Fibroblast of villous mesenchyme (primary cell): Measurements from ENCODE around the gene MAP3K5. TPM values are rescaled to one million over a fixed set of nuclear protein-coding genes. Genes with fewer than 3 reads are reported as not detected.

Experiments used
- DNase-seq: peaks from one replicate; pipeline ENCODE4 v3.0.0-alpha.2; 2010; ENCODE audit warnings: low read depth
- H3K4me3 ChIP-seq: 2 replicates; pipeline ENCODE4 v1.5.1; 2011; ENCODE audit warnings: low read depth, mild to moderate bottlenecking, low read length
- CTCF ChIP-seq: IDR thresholded peaks from 2 replicates; pipeline ENCODE4 v1.5.1; 2012; ENCODE audit warnings: low read depth, mild to moderate bottlenecking, low read length; ENCODE audit not compliant: insufficient read depth
- total RNA-seq: library from RNA; depleted of rRNA; stranded (reverse); fragments of >200 nt; gene quantifications from 2 replicates; pipeline ENCODE4 v1.2.3, GENCODE V29; 2012

MAP3K5 gene
- total RNA-seq, 1 donor = 84.6 TPM

GRCh38 chr6:136757150-136757549, 35.1 kb downstream of the MAP3K5 start:
- DNase-seq = peak; percentile 64
- TF ChIP-seq CTCF = no peak
- H3K4me3 ChIP-seq = no peak overlapping the region

GRCh38 chr6:136754820-136755219, 37.5 kb downstream of the MAP3K5 start:
- DNase-seq = no peak
- no peak overlapping the region for H3K4me3 ChIP-seq
- TF ChIP-seq CTCF = no peak

GRCh38 chr6:136753624-136754023, 38.7 kb downstream of the MAP3K5 start:
- H3K4me3 ChIP-seq = no peak overlapping the region
- DNase-seq = no peak
- TF ChIP-seq CTCF = no peak

DNA sequence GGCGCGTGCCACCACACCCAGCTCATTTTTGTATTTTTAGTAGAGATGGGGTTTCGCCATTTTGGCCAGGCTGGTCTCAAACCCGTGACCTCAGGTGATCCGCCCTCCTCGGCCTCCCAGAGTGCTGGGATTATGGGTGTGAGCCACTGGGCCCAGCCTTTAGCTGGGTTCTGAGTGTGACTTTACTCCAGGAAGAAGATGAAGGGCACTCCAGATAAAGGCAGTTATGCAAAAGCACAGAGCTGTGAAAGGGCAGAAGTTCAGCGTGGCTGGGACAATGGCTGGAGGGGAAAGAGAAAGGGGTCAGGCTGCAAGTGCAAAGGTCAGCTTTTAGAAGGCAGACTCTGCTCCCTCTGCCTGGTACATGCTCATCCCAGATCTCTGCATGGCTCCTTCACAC, 39.7 kb downstream of the MAP3K5 start:
- no peak overlapping the region for H3K4me3 ChIP-seq
- DNase-seq = no peak
- no peak for TF ChIP-seq CTCF

DNA sequence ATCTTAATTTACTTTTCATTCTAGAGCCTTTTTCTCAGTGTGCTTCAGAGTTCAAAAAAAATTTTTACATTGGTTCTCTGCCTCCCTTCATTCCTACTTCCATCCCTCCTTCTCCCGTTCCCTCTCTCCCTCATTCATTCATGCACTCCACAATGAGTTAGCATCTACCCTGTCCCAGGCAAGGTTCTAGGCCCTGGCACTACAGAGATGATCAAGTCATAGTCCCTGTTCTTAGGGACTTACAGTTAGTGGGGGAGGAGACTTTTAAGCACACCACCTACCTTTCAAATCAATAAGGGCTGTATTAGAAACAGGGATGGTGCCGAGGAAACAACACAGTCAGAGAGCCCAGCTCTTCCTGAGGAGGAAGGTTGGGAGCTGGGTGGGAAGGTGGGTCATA, 40.3 kb downstream of the MAP3K5 start:
- no peak for TF ChIP-seq CTCF
- no peak for DNase-seq
- no peak overlapping the region for H3K4me3 ChIP-seq

- TF ChIP-seq CTCF = no peak
- no peak for DNase-seq
- no peak overlapping the region for H3K4me3 ChIP-seq
These were observed 40.7 kb downstream of the MAP3K5 start for GRCh38 chr6:136751522-136751956.

DNA sequence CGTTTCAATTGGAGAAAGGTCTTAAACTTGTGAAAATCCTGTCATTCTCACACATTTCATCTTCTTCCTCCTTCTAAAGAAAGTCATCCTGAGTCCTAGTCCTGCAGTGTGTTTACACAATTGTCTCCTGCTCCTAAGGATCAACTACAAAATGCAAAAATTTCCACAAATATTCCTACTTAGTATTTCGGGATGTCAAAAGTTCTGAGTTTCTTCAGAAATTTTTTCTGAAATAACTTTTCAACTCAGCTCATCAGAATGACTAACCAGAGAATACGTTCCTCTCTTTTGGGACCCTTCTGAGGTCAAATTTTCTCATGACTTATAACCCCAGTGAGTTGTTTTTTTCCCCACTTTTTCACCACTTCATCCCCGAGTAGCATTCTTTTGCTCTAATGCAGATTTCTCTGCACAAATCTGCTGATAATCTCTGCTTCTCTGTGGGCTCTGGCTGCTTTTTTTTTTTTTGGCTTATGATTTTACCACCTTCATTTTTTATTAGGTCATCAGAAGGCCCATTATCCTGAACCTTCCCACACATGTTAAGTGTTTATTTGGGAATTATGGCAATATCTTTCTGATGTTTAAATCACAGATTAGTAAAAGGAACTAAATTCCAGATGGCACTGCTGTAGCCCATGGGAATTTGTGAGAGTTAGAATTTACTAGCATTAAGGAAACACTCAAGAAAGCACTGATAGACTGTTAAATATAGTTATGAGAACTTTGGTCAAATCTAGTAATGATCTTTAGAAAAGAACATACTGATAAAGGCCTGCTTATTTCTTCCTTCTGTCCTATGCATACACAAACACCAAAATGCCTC, 41.4 kb downstream of the MAP3K5 start:
- peak; percentile 82 for DNase-seq
- H3K4me3 ChIP-seq = no peak overlapping the region
- no peak for TF ChIP-seq CTCF
